NB4 (cell line): ENCODE measurements around the gene SERINC3.

Experiments used
- DNase-seq: peaks from one replicate; pipeline ENCODE4 v3.0.0; 2010; ENCODE audit warnings: low read depth
- H3K4me3 ChIP-seq: one replicate; pipeline ENCODE4 v1.5.1; 2011; ENCODE audit warnings: mild to moderate bottlenecking, low read depth, low read length, moderate library complexity
- CTCF ChIP-seq: IDR thresholded peaks from one replicate; pipeline ENCODE4 v1.5.1; 2012; ENCODE audit warnings: low read depth, low read length
- MAX ChIP-seq: IDR thresholded peaks from 2 replicates; pipeline ENCODE4 v1.6.1; 2011; ENCODE audit warnings: low read depth, low read length
- MYC ChIP-seq: IDR thresholded peaks from 2 replicates; pipeline ENCODE4 v1.6.1; 2011; ENCODE audit warnings: low read depth, low read length
- POLR2A ChIP-seq: IDR thresholded peaks from 2 replicates; pipeline ENCODE4 v1.6.1; 2011; ENCODE audit warnings: mild to moderate bottlenecking; ENCODE audit not compliant: insufficient read length; ENCODE audit errors: extremely low read depth

Gene SERINC3

GRCh38 chr20:44468044-44468782 lies 53.7 kb downstream of the SERINC3 start:
- no peak for DNase-seq
- no peak for TF ChIP-seq MYC
- TF ChIP-seq CTCF = no peak
- TF ChIP-seq POLR2A = no peak
- no peak for TF ChIP-seq MAX
- no peak overlapping the region for H3K4me3 ChIP-seq

GRCh38 chr20:44467289-44467883 lies 54.5 kb downstream of the SERINC3 start:
- H3K4me3 ChIP-seq = no peak overlapping the region
- no peak for TF ChIP-seq POLR2A
- no peak for TF ChIP-seq MYC
- TF ChIP-seq MAX = no peak
- TF ChIP-seq CTCF = no peak
- DNase-seq = no peak

- no peak overlapping the region for H3K4me3 ChIP-seq
- TF ChIP-seq POLR2A (no peak), MAX (no peak)
- DNase-seq = no peak
Measured at GRCh38 chr20:44465001-44465560, 56.8 kb downstream of the SERINC3 start.

- no peak for TF ChIP-seq POLR2A
- TF ChIP-seq CTCF = no peak
- TF ChIP-seq MAX = no peak
- no peak for TF ChIP-seq MYC
- DNase-seq = no peak
Measured at GRCh38 chr20:44464514-44464913, 57.4 kb downstream of the SERINC3 start.

GRCh38 chr20:44463466-44463865 lies 58.4 kb downstream of the SERINC3 start:
- TF ChIP-seq CTCF (no peak), MAX (no peak), MYC (no peak), POLR2A (no peak)
- H3K4me3 ChIP-seq = no peak overlapping the region
- no peak for DNase-seq

More at GRCh38 chr20:44464514-44464913, 57.4 kb downstream of the SERINC3 start:
- no peak overlapping the region for H3K4me3 ChIP-seq

GRCh38 chr20:44461803-44462174 lies 60.1 kb downstream of the SERINC3 start:
- no peak for DNase-seq
- TF ChIP-seq MYC = no peak
- H3K4me3 ChIP-seq = no peak overlapping the region
